B cell (primary cell): ENCODE data around the gene RASSF3.

Source experiments
- CTCF ChIP-seq: fragments of 200-600 bp; IDR thresholded peaks from one replicate; pipeline ENCODE4 v1.8.0; 2022; ENCODE audit warnings: antibody characterized with exemption, mild to moderate bottlenecking
- EZH2 ChIP-seq: IDR thresholded peaks from 2 replicates; pipeline ENCODE4 v1.6.1; 2012; ENCODE audit warnings: borderline replicate concordance, low read depth, mild to moderate bottlenecking, moderate library complexity, low read length; ENCODE audit not compliant: insufficient read depth, poor library complexity, severe bottlenecking

- TF ChIP-seq CTCF, result no peak
- no peak for TF ChIP-seq EZH2
Observed at GRCh38 chr12:64736771-64737170, 126.5 kb downstream of the RASSF3 start.
